Fibroblast of peridontal ligament (primary cell): Measurements from ENCODE around the gene MYRFL.
A peak's percentile ranks its signal among the peaks of the same experiment; 100 is the strongest.
"Not testable (repeated sequence)": the region's sequence is repeated elsewhere in the genome, so short reads cannot be mapped to it uniquely, and the experiment has no call there.

ENCODE experiments used
- DNase-seq: peaks from one replicate; pipeline ENCODE4 v3.0.0-alpha.2; 2010; ENCODE audit errors: extremely low read depth

Gene MYRFL

GRCh38 chr12:69843608-69844007 lies 18.6 kb downstream of the MYRFL start:
- DNase-seq, result no peak

DNA sequence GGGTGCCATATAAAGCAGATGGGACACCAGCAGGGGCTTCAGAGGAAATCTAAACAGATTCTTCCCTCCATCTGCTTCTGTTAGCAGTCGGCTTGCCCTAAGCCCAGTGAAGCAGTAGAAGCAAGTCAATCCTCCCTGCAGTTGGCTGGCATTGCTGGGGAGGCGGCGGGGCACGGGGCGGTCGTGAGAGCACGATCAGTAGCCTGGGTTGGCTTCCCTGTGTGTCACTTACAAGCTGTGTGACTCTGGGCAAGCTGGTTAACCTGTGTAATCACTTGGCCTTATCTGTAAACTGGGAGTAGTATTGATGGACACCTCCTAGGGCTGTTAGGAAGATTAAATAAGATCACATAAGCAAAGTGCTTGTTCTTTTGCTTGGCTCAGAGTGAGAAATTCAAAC lies 19.4 kb downstream of the MYRFL start:
- DNase-seq, result no peak

DNA sequence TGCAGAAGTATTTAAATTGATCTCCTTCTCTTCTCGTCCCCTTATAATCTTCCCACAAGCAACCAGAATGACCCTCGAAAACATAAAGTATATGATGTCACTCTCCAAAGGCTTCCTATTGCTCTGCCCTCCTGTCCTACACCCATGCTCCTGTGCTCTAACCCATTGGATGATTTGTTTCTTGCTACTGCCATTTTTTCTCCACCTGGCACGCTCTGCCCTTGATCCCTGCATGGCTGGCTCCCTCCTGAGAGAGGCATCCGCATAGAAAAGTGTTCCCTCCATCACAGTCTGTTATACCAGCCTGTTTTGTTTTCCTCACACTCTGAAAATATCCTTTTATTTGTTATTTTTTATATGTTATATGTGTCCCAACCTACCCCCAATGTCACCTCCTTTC lies 19.8 kb downstream of the MYRFL start:
- DNase-seq, result no peak

DNA sequence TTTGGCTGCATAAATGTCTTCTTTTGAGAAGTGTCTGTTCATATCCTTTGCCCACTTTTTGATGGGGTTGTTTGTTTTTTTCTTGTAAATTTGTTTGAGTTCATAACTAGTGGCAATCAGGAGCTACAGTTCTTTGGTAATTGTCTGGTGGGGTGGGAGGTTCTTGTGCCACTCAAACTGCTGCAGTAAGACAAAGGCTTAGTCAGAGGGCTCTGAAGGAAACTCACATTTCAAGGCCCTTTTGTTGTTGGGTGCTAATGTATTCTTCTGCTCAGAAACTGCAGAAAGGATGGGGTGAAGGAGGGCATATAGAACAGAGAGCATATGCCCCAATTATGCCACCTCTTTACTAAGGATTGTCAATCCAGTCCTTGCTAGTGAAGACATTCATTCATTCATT lies 21.9 kb downstream of the MYRFL start:
- no peak for DNase-seq

DNA sequence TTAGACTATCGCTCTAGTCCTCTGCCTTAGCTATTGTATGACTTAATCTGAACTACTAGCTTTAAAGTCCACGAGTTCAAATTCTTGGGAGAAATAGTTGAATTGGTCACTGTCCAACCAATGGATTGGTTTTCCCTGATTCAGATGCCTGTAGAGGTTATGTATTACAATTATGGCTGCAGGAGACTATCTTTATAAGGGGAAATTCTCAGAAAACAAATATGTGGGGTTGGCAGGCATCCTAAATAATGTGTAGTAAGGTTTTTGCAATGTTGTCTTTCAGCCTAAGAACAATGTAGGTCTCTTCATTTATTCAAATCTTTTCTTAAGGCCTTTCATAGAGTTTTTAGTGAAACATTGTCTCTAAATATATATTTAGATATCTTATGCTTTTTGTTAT lies 26.9 kb downstream of the MYRFL start:
- peak; percentile 11 for DNase-seq

DNA sequence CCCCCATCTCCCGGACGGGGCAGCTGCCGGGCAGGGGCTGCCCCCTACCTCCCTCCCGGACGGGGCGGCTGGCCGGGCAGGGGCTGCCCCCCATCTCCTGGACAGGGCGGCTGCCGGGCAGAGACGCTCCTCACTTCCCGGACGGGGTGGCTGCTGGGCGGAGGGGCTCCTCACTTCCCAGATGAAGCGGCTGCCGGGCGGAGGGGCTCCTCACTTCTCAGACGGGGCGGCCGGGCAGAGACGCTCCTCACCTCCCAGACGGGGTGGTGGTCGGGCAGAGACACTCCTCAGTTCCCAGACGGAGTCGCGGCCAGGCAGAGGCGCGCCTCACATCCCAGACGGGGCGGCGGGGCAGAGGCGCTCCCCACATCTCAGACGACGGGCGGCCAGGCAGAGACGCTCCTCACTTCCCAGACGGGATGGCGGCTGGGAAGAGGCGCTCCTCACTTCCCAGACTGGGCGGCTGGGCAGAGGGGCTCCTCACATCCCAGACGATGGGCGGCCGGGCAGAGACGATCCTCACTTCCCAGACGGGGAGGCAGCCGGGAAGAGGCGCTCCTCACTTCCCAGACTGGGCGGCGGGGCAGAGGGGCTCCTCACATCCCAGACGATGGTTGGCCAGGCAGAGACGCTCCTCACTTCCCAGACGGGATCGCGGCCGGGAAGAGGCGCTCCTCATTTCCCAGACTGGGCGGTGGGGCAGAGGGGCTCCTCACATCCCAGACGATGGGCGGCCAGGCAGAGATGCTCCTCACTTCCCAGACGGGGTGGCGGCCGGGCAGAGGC lies 28.3 kb downstream of the MYRFL start:
- not testable (repeated sequence) for DNase-seq

GRCh38 chr12:69866698-69867097 lies 41.7 kb downstream of the MYRFL start:
- no peak for DNase-seq

DNA sequence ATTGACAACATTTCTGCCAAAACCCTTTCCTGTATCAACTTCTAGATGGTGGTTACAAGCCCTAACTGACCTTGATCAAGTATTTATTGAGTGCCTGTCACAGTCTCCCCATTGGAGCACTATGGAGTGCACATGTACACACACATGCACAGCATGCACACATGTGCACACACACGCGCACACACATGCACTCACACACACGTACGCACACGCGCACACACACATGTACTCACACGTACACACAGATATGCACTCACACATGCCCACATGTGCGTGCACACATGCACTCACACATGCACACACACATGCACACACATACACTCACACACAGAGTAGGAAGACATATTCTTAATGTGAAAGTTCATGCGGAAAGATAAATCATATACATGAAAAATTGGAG lies 43.7 kb downstream of the MYRFL start:
- no peak for DNase-seq

DNA sequence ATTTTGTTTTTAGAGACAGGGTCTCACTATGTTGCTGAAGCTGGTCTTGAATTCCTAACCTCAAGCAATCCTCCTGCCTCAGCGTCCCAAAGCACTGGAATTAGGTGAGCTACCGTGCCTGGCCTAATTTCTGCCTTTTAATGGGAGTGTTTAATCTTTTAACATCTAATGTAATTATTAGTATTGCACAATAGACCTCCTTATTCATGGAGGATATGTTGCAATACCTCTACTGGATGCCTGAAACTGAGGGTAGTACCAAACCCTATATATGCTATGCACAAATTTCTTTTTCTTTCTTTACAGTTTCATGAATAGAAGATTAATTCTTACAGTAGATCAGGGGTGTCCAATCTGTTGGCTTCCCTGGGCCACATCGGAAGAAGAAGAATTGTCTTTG lies 47.8 kb downstream of the MYRFL start:
- no peak for DNase-seq

DNA sequence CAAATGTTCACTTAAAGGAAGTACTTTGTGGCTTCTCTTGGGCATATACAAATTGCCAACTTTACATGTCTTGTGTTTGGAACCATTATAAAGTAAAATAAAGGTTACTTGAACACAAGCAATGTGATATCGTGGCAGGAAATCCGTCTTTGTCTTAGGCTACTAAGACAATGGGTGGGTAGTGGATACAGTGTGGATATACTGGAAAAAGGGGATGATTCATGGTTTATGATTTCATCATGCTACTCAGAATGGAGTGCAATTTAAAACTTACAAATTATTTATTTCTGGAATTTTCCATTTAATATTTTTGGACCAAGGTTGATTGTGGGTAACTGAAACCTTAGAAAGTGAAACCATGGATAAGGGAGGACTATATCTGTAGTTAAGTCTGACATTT lies 48.4 kb downstream of the MYRFL start:
- DNase-seq, result peak; percentile 15

DNA sequence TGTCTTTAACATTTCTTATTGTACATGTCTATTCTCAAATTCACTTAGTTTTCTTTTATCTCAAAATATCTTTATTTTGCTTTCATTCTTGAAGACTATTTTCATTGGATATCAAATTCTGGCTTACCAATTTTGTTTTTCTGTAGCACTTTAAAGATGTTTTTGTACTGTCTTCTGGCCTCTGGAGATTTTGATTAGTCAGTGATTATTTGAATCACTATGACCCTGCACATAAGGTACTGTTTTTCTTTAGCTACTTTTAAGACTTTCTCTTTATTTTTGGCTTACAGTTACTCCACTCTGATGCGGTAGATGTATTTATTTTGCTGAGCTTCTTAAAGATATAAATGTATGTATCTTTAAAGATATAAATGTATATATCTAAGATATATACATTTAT lies 49.6 kb downstream of the MYRFL start:
- DNase-seq, result no peak

DNA sequence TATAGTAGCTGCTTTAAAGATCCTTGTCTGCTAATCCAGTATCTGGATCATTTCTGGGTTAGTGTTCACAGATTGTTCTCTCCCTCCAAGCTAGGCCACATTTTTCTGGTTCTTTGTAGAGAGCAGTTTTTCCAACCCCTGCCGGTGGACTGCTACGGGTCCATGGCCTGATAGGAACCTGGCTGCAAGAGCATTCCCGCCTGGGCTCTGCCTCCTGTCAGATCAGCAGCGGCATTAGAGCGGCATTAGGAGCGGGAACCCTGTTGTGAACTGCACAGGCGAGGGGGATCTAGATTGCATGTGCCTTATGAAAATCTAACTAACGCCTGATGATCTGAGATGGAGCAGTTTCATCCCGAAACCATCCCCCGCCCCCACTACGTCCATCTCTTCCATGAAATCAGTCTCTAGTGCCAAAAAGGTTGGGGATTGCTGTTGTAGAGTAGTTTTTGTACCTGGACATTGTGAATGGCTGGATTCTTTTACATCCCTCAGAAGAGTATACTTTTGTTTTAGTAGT lies 50.4 kb downstream of the MYRFL start:
- DNase-seq, result no peak

DNA sequence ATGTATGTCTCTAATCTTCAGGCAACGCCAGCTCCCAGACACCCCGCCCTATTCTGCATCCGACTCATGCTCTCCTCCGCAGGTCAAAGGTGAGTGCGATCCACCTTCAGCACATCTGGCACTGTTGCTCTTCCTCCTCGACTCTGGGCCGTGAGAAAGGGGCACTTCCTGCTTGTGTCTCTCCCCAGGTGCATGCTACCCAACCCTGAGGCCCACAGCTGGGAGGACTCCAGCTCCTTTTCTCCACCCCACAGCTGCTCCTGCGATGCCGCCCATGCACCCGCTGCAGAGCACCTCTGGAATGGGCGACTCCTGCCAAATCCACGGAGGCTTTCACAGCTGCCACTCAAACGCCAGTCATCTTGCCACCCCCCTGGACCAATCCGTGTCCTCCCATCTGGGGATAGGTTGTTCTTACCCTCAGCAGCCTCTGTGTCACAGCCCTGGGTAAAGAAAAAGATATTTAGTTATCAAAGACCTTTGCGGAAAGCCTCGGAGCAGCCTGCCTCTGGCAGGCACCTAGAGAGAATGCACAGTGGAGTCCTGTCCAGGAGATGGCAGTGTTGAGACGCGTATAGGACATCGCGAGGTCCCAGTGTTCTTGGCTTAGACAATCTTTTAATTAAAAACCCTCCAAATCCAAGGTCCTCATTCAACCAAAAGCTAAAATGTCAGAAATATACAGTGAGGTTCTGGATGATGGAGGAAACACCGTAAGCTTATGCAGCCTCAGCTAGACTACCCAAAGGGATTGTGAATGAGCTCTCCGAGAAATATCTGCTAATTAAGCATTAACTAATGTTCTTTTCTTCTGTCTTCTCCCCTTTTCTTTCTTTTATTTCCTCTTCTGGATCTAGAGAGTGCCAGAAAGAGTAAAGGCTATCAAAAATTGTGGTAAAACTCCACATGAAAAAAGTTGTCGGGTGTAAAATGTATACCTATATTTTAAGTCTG lies 54.3 kb downstream of the MYRFL start:
- DNase-seq, result peak; percentile 82

- peak; percentile 35 for DNase-seq
These were observed 55.5 kb downstream of the MYRFL start for GRCh38 chr12:69880571-69880970.

DNA sequence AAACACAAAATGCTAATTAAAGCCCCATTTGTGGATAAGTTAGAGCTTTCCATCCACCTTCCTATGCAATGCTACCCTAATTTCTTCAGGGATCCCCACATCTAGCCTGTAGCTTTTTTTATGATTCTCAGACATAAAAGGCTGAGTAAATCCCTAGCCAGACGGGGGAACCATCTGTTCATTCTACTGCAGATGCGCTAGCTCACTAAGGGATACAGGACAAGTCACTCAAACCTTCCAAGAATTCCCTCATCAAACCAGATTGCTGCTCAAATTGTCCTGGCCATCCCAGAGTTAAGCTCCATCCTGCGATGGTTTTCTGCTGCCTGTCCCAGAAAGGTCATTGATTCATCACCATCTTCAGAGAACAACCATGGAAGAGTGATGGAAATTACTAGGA lies 56.7 kb downstream of the MYRFL start:
- no peak for DNase-seq

DNA sequence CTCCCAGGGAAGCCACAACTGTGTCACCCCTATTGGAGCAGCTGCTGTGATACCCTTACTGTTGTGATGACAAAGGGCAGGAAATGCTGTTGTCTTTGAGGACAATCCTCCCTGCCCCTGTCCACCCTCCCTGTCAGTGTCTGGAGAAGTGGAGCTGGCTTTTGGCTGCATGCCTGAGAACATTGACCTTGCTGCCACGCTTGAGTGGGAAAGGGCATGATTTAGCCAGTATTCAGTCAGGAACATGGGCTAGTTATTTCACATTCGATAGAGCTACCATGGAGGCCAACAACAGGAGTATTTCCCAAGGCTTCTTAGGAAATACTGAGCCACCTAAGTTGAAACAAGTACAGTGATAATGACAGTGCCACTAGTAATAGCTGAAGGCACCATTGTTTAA lies 59.4 kb downstream of the MYRFL start:
- DNase-seq, result no peak

DNA sequence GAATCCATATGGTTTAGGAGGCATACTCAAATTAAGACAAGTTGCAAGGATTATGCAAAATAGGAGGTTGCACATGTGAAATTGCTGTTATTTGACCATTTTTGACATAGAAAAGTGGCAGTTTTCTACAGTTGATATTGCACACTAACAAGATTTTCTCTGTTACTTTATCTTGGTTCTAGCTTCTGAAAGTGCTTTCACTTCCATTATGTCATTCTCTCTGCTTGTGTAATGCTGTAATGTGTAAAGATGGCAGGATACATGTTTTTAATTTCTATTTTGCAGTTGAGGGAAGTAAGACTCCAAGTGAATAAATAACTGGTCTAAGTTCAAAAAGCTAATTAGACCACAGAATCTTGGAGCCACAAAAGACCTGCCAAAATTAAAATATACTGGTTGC lies 60.6 kb downstream of the MYRFL start:
- DNase-seq, result no peak

DNA sequence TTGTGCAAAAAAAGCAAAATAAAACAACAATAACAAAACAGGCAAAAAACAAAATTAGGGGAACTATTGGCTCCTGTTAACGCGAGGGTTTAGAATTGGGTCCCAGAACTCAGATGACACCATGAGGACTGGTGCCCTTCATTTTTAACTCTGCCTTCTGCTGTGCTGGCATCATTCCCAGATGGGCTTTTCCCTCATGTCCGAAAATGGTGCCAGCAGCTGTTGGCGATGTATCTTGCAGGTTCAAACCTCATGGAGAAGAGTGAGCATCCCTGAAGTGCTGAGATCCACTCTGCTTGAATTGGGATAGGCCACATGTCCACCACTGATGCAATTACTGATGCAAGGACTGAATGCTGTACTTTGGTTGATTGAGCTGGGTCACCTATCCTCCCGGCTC lies 61.1 kb downstream of the MYRFL start:
- no peak for DNase-seq

DNA sequence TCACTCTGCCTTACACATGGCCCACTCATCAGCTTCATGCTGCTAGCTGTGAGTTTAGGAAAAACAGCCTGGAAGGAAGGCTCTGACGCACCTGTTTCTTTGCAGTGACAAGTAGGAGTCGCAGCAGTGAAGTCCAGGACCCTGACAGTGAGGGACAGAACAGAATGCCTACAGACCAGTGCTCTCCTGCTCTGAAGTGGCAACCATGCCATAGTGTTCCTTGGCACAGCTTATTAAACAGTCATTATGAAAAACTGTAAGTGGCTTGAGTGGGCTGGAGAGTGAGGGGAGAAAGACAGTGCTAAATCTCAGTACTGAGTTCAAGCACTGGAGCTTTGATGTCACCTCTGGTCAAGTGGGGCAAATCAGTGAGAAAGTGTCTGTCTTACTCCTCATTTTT lies 61.7 kb downstream of the MYRFL start:
- DNase-seq, result no peak

DNA sequence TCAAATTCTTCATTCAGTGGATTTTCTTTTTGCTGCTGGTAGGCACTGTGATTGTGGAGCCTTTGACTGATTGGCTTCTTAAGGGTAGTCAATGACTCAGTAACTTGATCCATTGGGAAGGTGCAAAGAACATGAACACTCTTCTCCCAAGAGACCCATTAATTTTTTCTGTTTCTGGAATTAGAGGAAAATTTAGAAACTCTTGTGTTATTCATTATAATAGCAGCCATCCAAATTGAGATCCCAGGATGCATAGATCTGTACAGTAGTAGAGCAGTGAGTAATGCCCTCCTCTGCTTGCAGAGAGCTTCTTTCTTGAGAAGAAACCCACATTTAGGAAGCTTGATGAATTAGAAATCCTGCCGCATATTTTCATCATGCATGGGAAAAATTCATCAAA lies 63.9 kb downstream of the MYRFL start:
- DNase-seq, result no peak

DNA sequence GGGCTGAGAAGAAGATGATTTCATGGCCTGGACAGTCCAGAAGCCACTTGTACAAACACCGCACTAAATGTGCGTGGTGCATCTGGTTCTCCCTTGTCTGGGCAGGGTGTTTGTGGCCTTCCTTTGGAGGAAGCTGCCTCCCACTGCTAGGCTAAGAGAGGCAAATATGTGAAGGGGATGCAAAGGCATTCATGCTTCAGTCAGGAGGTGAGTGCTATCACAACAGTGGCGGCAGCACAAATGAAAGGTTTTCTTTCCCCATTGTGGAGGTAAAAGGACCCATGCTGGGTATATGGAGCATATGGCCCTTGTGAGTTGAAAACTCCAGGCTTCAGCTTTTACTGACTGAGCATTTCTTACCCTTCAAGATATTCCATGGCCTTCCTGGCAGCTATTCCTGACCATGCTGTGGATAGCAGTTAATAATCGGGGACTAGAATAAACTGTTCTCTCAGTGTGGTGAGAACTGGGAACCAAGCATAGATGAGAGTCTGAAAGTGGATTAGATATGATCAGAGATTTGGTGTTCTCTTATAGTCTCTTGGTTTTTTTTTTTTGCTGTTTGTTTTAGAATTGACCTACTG lies 69.9 kb downstream of the MYRFL start:
- no peak for DNase-seq

DNA sequence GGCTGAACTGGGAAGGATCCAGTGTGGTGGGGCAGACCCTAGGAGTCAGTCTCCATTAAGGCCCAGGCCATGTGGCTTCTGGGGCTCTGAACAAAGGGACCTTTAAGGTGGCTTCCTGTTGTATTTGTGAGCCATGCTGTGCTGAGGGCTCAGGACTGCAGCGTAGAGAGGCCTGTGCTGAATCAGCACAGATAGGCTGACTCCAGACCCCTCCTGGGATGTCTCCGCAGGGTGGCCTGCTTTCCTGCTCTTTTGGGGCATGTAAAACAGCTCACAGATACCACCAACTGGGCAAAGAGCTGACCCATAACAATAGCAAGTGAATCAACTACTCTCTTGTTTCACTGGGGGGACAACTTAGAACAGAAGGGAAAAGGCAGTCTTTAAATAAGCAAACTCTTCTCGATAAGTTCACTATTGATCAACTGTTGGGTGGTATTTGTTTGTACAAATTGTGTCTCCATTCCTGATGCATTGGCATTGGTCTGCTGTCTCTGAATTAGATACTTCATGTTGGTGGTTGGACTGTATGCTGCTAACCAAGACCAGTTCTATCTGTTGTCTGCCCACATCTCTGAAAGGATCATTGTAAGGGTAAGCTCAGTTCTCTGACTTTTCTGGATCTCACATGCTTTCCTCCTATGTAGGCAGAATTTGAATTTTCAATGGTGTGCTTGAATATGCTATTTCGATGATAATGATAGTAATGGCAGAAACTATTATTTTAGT lies 71.8 kb downstream of the MYRFL start:
- no peak for DNase-seq
